HG02588 (cell line): ENCODE results near the gene PDE4B.
"Not testable (repeated sequence)": the region's sequence is repeated elsewhere in the genome, so short reads cannot be mapped to it uniquely, and the experiment has no call there.

Source experiments
- ATAC-seq: cut with Tn5 transposase; IDR thresholded peaks from one replicate; pipeline ENCODE4 v1.9.1; 2021; ENCODE audit warnings: mild to moderate bottlenecking, moderate library complexity; ENCODE audit not compliant: unreplicated experiment

Gene PDE4B

GRCh38 chr1:65949230-65949626, 156.5 kb downstream of the PDE4B start:
- ATAC-seq = no peak

- no peak for ATAC-seq
Measured at GRCh38 chr1:65949933-65950332, 157.2 kb downstream of the PDE4B start.

GRCh38 chr1:65952696-65953095, 160.0 kb downstream of the PDE4B start:
- no peak for ATAC-seq

GRCh38 chr1:65953170-65953569, 160.5 kb downstream of the PDE4B start:
- no peak for ATAC-seq

- no peak for ATAC-seq
Measured at GRCh38 chr1:65955071-65955470, 162.4 kb downstream of the PDE4B start.

GRCh38 chr1:65955503-65955902, 162.8 kb downstream of the PDE4B start:
- no peak for ATAC-seq

GRCh38 chr1:65958561-65959350, 166.1 kb downstream of the PDE4B start:
- ATAC-seq = peak; percentile 53

GRCh38 chr1:65959896-65960567, 167.3 kb downstream of the PDE4B start:
- no peak for ATAC-seq

- no peak for ATAC-seq
Measured at GRCh38 chr1:65963156-65963888, 170.6 kb downstream of the PDE4B start.

- no peak for ATAC-seq
Measured at GRCh38 chr1:65964123-65964522, 171.4 kb downstream of the PDE4B start.

- no peak for ATAC-seq
Measured at GRCh38 chr1:65965112-65965996, 172.7 kb downstream of the PDE4B start.

GRCh38 chr1:65967492-65967891, 174.8 kb downstream of the PDE4B start:
- not testable (repeated sequence) for ATAC-seq

GRCh38 chr1:65971547-65971946, 178.9 kb downstream of the PDE4B start:
- no peak for ATAC-seq

GRCh38 chr1:65975708-65976107, 183.0 kb downstream of the PDE4B start:
- ATAC-seq = no peak

GRCh38 chr1:65979136-65980044, 186.7 kb downstream of the PDE4B start:
- ATAC-seq = no peak

GRCh38 chr1:65980237-65980636, 187.5 kb downstream of the PDE4B start:
- no peak for ATAC-seq

GRCh38 chr1:65983500-65983899, 190.8 kb downstream of the PDE4B start:
- no peak for ATAC-seq

GRCh38 chr1:65985393-65986066, 192.8 kb downstream of the PDE4B start:
- ATAC-seq = no peak

- ATAC-seq = no peak
Measured at GRCh38 chr1:65986146-65986545, 193.5 kb downstream of the PDE4B start.
